Tibial nerve (tissue), 4 donors: ENCODE results near the gene GRK2.

Experiments used
- CTCF ChIP-seq, 5 experiments: fragments of 200-600 bp in 3 of 5; fragments of 450-650 bp in 2 of 5; sonication (generic) in 3 of 5; IDR thresholded peaks; one replicate each; pipeline ENCODE4 v1.5.1; 2016 to 2019; ENCODE audit warnings: antibody characterized with exemption in 5 of 5, mild to moderate bottlenecking in 3 of 5, moderate library complexity in 2 of 5
- EP300 ChIP-seq, 2 donors: sonication (generic); formaldehyde crosslinking; IDR thresholded peaks; one replicate each; pipeline ENCODE4 v1.6.1; 2017; ENCODE audit warnings: antibody characterized with exemption in 2 of 2, mild to moderate bottlenecking in 1 of 2
- POLR2A ChIP-seq, 2 donors: fragments of 450-650 bp; IDR thresholded peaks; one replicate each; pipeline ENCODE4 v1.6.1; 2017; ENCODE audit warnings: antibody characterized with exemption in 2 of 2, mild to moderate bottlenecking in 2 of 2, moderate library complexity in 2 of 2

- peak in 1 of 2 donors; percentile 71 for TF ChIP-seq EP300 (IDR thresholded peaks at IDR 0.05)
- peak in 1 of 5 experiments; percentile 9 for TF ChIP-seq CTCF (IDR thresholded peaks at IDR 0.05)
- peak in 1 of 2 donors; percentile 29 for TF ChIP-seq POLR2A (IDR thresholded peaks at IDR 0.05)
Observed at GRCh38 chr11:67277231-67277961, 11.1 kb downstream of the GRK2 start.
